ENCODE results near the gene SAMD8. TPM values are rescaled to one million over a fixed set of nuclear protein-coding genes. Genes with fewer than 3 reads are reported as not detected.

The SAMD8 gene
- total RNA-seq, 1 donor from 2014 or later = 26.4 TPM

GRCh38 chr10:75084834-75085384 lies 26.5 kb upstream of the SAMD8 start:
- H3K27ac Mint-ChIP-seq (ENCODE audit: unreplicated experiment) = no peak overlapping the region
- H3K4me1 Mint-ChIP-seq (ENCODE audit: unreplicated experiment) = peaks cover 8% of the 10 kb centered on the region
- TF ChIP-seq, protein P1, sequence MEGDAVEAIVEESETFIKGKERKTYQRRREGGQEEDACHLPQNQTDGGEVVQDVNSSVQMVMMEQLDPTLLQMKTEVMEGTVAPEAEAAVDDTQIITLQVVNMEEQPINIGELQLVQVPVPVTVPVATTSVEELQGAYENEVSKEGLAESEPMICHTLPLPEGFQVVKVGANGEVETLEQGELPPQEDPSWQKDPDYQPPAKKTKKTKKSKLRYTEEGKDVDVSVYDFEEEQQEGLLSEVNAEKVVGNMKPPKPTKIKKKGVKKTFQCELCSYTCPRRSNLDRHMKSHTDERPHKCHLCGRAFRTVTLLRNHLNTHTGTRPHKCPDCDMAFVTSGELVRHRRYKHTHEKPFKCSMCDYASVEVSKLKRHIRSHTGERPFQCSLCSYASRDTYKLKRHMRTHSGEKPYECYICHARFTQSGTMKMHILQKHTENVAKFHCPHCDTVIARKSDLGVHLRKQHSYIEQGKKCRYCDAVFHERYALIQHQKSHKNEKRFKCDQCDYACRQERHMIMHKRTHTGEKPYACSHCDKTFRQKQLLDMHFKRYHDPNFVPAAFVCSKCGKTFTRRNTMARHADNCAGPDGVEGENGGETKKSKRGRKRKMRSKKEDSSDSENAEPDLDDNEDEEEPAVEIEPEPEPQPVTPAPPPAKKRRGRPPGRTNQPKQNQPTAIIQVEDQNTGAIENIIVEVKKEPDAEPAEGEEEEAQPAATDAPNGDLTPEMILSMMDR (IDR thresholded peaks at IDR 0.05) = no peak
- H3K9me3 Mint-ChIP-seq (ENCODE audit: unreplicated experiment) = peaks cover 9% of the 10 kb centered on the region
- H3K4me3 Mint-ChIP-seq (ENCODE audit: unreplicated experiment) = no peak overlapping the region
- no peaks in the 10 kb centered on the region for H3K27me3 Mint-ChIP-seq (ENCODE audit: unreplicated experiment)
- H3K36me3 Mint-ChIP-seq (ENCODE audit: unreplicated experiment) = no peaks in the 10 kb centered on the region
- no peak for DNase-seq (ENCODE audit: extremely low spot score, unreplicated experiment)

GRCh38 chr10:75086278-75086934 lies 25.1 kb upstream of the SAMD8 start:
- no peak overlapping the region for H3K4me3 Mint-ChIP-seq (ENCODE audit: unreplicated experiment)
- no peaks in the 10 kb centered on the region for H3K36me3 Mint-ChIP-seq (ENCODE audit: unreplicated experiment)
- H3K9me3 Mint-ChIP-seq (ENCODE audit: unreplicated experiment) = peaks cover 4% of the 10 kb centered on the region
- DNase-seq (ENCODE audit: extremely low spot score, unreplicated experiment) = no peak
- TF ChIP-seq, protein P1 (IDR thresholded peaks at IDR 0.05) = no peak
- no peak overlapping the region for H3K27ac Mint-ChIP-seq (ENCODE audit: unreplicated experiment)
- no peaks in the 10 kb centered on the region for H3K27me3 Mint-ChIP-seq (ENCODE audit: unreplicated experiment)
- peaks cover 6% of the 10 kb centered on the region for H3K4me1 Mint-ChIP-seq (ENCODE audit: unreplicated experiment)

DNA sequence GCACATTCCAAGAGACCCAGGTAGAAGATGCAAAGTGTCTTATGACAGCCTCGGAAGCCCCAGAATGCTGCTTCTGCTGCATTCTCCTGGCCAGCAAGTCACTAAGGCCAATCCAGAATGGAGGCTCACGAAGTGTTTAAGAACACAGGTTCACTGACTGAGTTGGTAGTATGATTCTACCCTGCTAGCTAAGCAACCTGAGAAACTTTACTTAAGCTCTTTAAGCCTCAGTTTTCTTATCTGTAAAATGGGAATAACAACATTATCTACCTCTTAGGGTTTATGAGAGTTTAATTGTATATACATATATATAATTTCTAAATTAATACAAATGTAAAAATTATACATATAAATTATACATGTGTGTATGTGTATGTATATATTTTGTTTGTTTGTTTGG lies 22.8 kb upstream of the SAMD8 start:
- no peak overlapping the region for H3K27ac Mint-ChIP-seq (ENCODE audit: unreplicated experiment)
- no peak for DNase-seq (ENCODE audit: extremely low spot score, unreplicated experiment)
- H3K4me3 Mint-ChIP-seq (ENCODE audit: unreplicated experiment) = no peak overlapping the region
- TF ChIP-seq, protein P1 (IDR thresholded peaks at IDR 0.05) = no peak
- H3K4me1 Mint-ChIP-seq (ENCODE audit: unreplicated experiment) = peaks cover 6% of the 10 kb centered on the region
- H3K36me3 Mint-ChIP-seq (ENCODE audit: unreplicated experiment) = no peaks in the 10 kb centered on the region
- no peaks in the 10 kb centered on the region for H3K27me3 Mint-ChIP-seq (ENCODE audit: unreplicated experiment)
- no peaks in the 10 kb centered on the region for H3K9me3 Mint-ChIP-seq (ENCODE audit: unreplicated experiment)

DNA sequence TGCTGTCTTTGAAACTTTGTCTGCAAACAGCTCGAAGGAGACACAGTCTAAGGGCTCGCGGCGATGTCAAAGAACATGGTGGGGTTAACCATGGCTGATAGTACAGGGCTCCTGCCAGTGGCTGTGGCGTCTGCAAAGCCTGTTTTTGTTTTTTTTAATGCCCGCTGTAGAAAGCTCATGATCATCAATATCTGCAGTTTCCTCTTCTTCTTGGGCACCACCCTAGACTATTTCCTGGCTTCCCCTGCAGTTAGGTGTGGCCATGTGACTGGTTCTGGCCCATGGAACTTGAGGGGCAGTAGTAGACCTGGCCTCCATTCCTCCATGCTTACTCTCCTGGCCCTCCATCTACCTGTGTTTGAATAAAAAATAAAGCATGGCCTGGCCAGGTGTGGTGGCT lies 21.8 kb upstream of the SAMD8 start:
- peaks cover 2% of the 10 kb centered on the region for H3K4me1 Mint-ChIP-seq (ENCODE audit: unreplicated experiment)
- H3K27me3 Mint-ChIP-seq (ENCODE audit: unreplicated experiment) = no peaks in the 10 kb centered on the region
- H3K27ac Mint-ChIP-seq (ENCODE audit: unreplicated experiment) = no peak overlapping the region
- no peak overlapping the region for H3K4me3 Mint-ChIP-seq (ENCODE audit: unreplicated experiment)
- TF ChIP-seq, protein P1 (IDR thresholded peaks at IDR 0.05) = no peak
- no peaks in the 10 kb centered on the region for H3K9me3 Mint-ChIP-seq (ENCODE audit: unreplicated experiment)
- H3K36me3 Mint-ChIP-seq (ENCODE audit: unreplicated experiment) = no peaks in the 10 kb centered on the region
- no peak for DNase-seq (ENCODE audit: extremely low spot score, unreplicated experiment)

GRCh38 chr10:75091146-75091545 lies 20.3 kb upstream of the SAMD8 start:
- Mint-ChIP-seq H3K9me3 (ENCODE audit: unreplicated experiment) (no peaks in the 10 kb centered on the region), H3K36me3 (ENCODE audit: unreplicated experiment) (no peaks in the 10 kb centered on the region), H3K4me3 (ENCODE audit: unreplicated experiment) (no peak overlapping the region), H3K27me3 (ENCODE audit: unreplicated experiment) (no peaks in the 10 kb centered on the region), H3K27ac (ENCODE audit: unreplicated experiment) (no peak overlapping the region), H3K4me1 (ENCODE audit: unreplicated experiment) (no peaks in the 10 kb centered on the region)
- DNase-seq (ENCODE audit: extremely low spot score, unreplicated experiment) = no peak
- TF ChIP-seq, protein P1 (IDR thresholded peaks at IDR 0.05) = no peak
